Mesothelial cell of epicardium (in vitro differentiated cells): ENCODE data around the gene ZFPM1. TPM values are rescaled to one million over a fixed set of nuclear protein-coding genes. Genes with fewer than 3 reads are reported as not detected.

ENCODE experiments used
- DNase-seq, 2 experiments: peaks; one replicate each; pipeline ENCODE4 v3.0.0; 2021; ENCODE audit warnings: low spot score in 2 of 2; ENCODE audit not compliant: unreplicated experiment in 2 of 2
- H3K27ac Mint-ChIP-seq: 2 replicates; pipeline ENCODE4 v1.8.0; 2021; ENCODE audit warnings: mixed read lengths
- H3K27me3 Mint-ChIP-seq: 2 replicates; pipeline ENCODE4 v1.8.0; 2021; ENCODE audit warnings: low read depth, mixed read lengths
- H3K36me3 Mint-ChIP-seq: 2 replicates; pipeline ENCODE4 v1.8.0; 2021; ENCODE audit warnings: mixed read lengths
- H3K4me1 Mint-ChIP-seq: 2 replicates; pipeline ENCODE4 v1.8.0; 2021; ENCODE audit warnings: mixed read lengths
- H3K4me3 Mint-ChIP-seq: 2 replicates; pipeline ENCODE4 v1.8.0; 2021; ENCODE audit warnings: mild to moderate bottlenecking, moderate library complexity, mixed read lengths
- H3K9me3 Mint-ChIP-seq: 2 replicates; pipeline ENCODE4 v1.8.0; 2021; ENCODE audit warnings: mixed read lengths
- total RNA-seq: library from RNA; stranded (reverse); gene quantifications from 3 replicates; pipeline ENCODE4 v1.2.1, GENCODE V29; 2021
- TF ChIP-seq, protein P1 (sequence below): fragments of 200-600 bp; sonication (generic); IDR thresholded peaks from one replicate; pipeline ENCODE4 v1.5.0; 2021; ENCODE audit warnings: antibody characterized with exemption; ENCODE audit not compliant: unreplicated experiment

The ZFPM1 gene
- total RNA-seq, 1 donor from 2014 or later = 56.2 TPM

DNA sequence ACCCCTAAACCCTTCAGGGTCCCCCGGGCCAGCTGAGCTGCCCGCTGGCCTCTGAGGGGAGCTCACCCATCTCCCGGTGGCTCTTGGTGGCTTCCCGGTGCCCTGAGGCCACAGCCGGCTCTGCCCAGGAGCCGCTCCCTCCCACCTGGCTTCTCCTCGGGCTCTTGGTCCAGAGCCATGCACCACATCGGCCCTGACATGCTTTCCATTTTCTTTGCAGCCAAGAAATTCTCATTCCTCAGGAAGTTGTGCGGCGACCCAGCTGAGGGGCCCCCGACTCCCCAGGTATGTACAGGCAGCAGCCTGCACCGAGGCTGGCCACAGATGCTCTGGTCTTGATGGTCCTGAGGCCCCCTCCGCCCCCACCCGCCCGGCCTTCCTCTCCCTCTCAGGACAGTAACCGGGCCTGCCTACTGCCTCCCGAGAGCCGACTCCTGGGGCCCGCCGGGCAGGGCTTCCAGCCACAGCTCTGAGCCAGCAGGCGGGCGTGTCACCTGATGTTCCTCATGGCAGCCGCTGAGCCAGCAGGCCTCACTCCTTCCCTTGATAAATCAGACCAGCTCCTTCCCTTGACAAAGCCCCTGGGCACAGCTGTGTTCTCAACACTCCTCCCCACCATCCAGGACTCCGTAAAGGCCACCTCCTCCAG lies 28.4 kb upstream of the ZFPM1 start:
- TF ChIP-seq, protein P1, sequence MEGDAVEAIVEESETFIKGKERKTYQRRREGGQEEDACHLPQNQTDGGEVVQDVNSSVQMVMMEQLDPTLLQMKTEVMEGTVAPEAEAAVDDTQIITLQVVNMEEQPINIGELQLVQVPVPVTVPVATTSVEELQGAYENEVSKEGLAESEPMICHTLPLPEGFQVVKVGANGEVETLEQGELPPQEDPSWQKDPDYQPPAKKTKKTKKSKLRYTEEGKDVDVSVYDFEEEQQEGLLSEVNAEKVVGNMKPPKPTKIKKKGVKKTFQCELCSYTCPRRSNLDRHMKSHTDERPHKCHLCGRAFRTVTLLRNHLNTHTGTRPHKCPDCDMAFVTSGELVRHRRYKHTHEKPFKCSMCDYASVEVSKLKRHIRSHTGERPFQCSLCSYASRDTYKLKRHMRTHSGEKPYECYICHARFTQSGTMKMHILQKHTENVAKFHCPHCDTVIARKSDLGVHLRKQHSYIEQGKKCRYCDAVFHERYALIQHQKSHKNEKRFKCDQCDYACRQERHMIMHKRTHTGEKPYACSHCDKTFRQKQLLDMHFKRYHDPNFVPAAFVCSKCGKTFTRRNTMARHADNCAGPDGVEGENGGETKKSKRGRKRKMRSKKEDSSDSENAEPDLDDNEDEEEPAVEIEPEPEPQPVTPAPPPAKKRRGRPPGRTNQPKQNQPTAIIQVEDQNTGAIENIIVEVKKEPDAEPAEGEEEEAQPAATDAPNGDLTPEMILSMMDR = no peak
- DNase-seq = no peak

GRCh38 chr16:88426018-88426417 lies 27.1 kb upstream of the ZFPM1 start:
- no peak overlapping the region for H3K4me3 Mint-ChIP-seq
- H3K9me3 Mint-ChIP-seq = no peaks in the 10 kb centered on the region
- no peaks in the 10 kb centered on the region for H3K27me3 Mint-ChIP-seq
- H3K36me3 Mint-ChIP-seq = no peaks in the 10 kb centered on the region
- DNase-seq = no peak
- TF ChIP-seq, protein P1 = no peak
- H3K27ac Mint-ChIP-seq = no peak overlapping the region
- peaks cover 12% of the 10 kb centered on the region for H3K4me1 Mint-ChIP-seq

More for the DNA sequence above, 28.4 kb upstream of the ZFPM1 start:
- Mint-ChIP-seq H3K4me3 (no peak overlapping the region), H3K4me1 (peaks cover 12% of the 10 kb centered on the region), H3K9me3 (no peaks in the 10 kb centered on the region), H3K27ac (peak overlapping the region; percentile 59), H3K27me3 (no peaks in the 10 kb centered on the region), H3K36me3 (no peaks in the 10 kb centered on the region)

GRCh38 chr16:88427376-88427775 lies 25.7 kb upstream of the ZFPM1 start:
- Mint-ChIP-seq H3K36me3 (no peaks in the 10 kb centered on the region), H3K9me3 (no peaks in the 10 kb centered on the region), H3K4me3 (no peak overlapping the region), H3K4me1 (peaks cover 12% of the 10 kb centered on the region), H3K27ac (no peak overlapping the region), H3K27me3 (peaks cover 6% of the 10 kb centered on the region)
- DNase-seq = no peak
- TF ChIP-seq, protein P1 = no peak

DNA sequence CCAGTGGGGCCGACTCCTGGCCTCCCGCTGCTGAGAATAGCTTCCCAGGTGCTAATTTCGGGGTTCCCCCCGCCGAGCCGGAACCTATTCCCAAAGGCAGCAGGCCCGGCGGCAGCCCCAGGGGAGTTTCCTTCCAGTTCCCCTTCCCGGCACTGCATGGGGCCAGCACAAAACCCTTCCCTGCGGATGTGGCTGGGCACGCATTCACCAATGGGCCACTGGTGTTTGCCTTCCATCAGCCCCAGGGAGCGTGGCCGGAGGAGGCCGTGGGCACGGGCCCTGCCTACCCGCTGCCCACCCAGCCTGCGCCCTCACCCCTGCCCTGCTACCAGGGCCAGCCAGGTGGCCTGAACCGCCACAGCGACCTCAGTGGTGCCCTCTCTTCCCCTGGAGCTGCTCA lies 24.9 kb upstream of the ZFPM1 start:
- H3K27ac Mint-ChIP-seq = no peak overlapping the region
- DNase-seq = no peak
- TF ChIP-seq, protein P1 = no peak
- H3K27me3 Mint-ChIP-seq = peaks cover 6% of the 10 kb centered on the region
- H3K4me1 Mint-ChIP-seq = peaks cover 12% of the 10 kb centered on the region
- H3K9me3 Mint-ChIP-seq = no peaks in the 10 kb centered on the region
- H3K4me3 Mint-ChIP-seq = no peak overlapping the region
- H3K36me3 Mint-ChIP-seq = no peaks in the 10 kb centered on the region

DNA sequence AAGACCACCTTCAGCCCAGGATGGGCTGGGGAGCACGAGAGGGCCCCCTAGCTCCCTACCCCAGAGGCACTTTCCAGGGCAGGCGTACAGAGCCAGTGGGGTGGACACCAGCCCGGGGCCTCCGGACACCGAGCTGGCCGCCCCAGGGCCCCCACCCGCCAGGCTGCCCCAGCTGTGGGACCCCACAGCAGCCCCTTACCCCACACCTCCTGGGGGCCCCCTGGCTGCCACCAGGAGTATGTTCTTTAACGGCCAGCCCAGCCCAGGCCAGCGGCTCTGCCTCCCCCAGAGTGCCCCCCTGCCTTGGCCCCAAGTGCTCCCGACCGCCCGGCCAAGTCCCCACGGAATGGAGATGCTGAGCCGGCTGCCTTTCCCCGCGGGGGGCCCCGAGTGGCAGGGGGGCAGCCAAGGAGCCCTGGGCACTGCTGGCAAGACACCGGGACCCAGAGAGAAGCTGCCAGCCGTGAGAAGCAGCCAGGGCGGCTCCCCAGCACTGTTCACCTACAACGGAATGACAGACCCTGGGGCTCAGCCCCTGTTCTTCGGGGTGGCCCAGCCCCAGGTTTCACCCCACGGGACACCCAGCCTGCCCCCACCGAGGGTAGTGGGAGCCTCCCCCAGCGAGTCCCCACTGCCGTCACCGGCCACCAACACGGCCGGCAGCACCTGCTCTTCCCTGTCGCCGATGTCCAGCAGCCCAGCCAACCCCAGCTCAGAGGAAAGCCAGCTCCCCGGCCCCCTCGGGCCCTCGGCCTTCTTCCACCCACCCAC lies 24.3 kb upstream of the ZFPM1 start:
- peaks cover 6% of the 10 kb centered on the region for H3K27me3 Mint-ChIP-seq
- no peaks in the 10 kb centered on the region for H3K9me3 Mint-ChIP-seq
- peaks cover 12% of the 10 kb centered on the region for H3K4me1 Mint-ChIP-seq
- no peak overlapping the region for H3K4me3 Mint-ChIP-seq
- H3K36me3 Mint-ChIP-seq = no peaks in the 10 kb centered on the region
- no peak overlapping the region for H3K27ac Mint-ChIP-seq
- DNase-seq = no peak
- TF ChIP-seq, protein P1 = peak; percentile 18
